CD4-positive, alpha-beta T cell treated with Interleukin-17A for 4 hours (primary cell): ENCODE results near the gene SLC16A7.

Experiments used
- DNase-seq: peaks from one replicate; pipeline ENCODE4 v3.0.0-alpha.2; 2020; ENCODE audit warnings: mixed read lengths

Gene SLC16A7

GRCh38 chr12:59626382-59626781 lies 30.6 kb downstream of the SLC16A7 start:
- no peak for DNase-seq

- no peak for DNase-seq
These were observed 31.8 kb downstream of the SLC16A7 start for GRCh38 chr12:59627582-59627981.

- DNase-seq, result no peak
These were observed 34.1 kb downstream of the SLC16A7 start for GRCh38 chr12:59629890-59630289.

GRCh38 chr12:59632408-59632807 lies 36.6 kb downstream of the SLC16A7 start:
- no peak for DNase-seq

- no peak for DNase-seq
These were observed 38.4 kb downstream of the SLC16A7 start for GRCh38 chr12:59634254-59634653.

GRCh38 chr12:59636945-59637691 lies 41.3 kb downstream of the SLC16A7 start:
- no peak for DNase-seq

- DNase-seq, result no peak
These were observed 41.9 kb downstream of the SLC16A7 start for GRCh38 chr12:59637692-59638070.

GRCh38 chr12:59643550-59643949 lies 47.7 kb downstream of the SLC16A7 start:
- no peak for DNase-seq

GRCh38 chr12:59645242-59645641 lies 49.4 kb downstream of the SLC16A7 start:
- DNase-seq, result no peak

GRCh38 chr12:59646636-59647035 lies 50.8 kb downstream of the SLC16A7 start:
- no peak for DNase-seq

GRCh38 chr12:59649203-59649602 lies 53.4 kb downstream of the SLC16A7 start:
- no peak for DNase-seq

GRCh38 chr12:59650588-59651228 lies 54.9 kb downstream of the SLC16A7 start:
- DNase-seq, result no peak

GRCh38 chr12:59651229-59651920 lies 55.5 kb downstream of the SLC16A7 start:
- no peak for DNase-seq

GRCh38 chr12:59652130-59652529 lies 56.3 kb downstream of the SLC16A7 start:
- DNase-seq, result no peak

- no peak for DNase-seq
These were observed 58.2 kb downstream of the SLC16A7 start for GRCh38 chr12:59654061-59654460.

- DNase-seq, result no peak
These were observed 61.4 kb downstream of the SLC16A7 start for GRCh38 chr12:59657266-59657665.

- DNase-seq, result no peak
These were observed 61.9 kb downstream of the SLC16A7 start for GRCh38 chr12:59657711-59658110.

GRCh38 chr12:59660148-59660547 lies 64.3 kb downstream of the SLC16A7 start:
- no peak for DNase-seq

- DNase-seq, result no peak
These were observed 65.2 kb downstream of the SLC16A7 start for GRCh38 chr12:59660921-59661597.

- DNase-seq, result no peak
These were observed 68.7 kb downstream of the SLC16A7 start for GRCh38 chr12:59664495-59664894.

GRCh38 chr12:59665701-59666100 lies 69.9 kb downstream of the SLC16A7 start:
- DNase-seq, result no peak

GRCh38 chr12:59668674-59669073 lies 72.8 kb downstream of the SLC16A7 start:
- DNase-seq, result no peak

GRCh38 chr12:59672273-59672672 lies 76.4 kb downstream of the SLC16A7 start:
- DNase-seq, result no peak
